ENCODE data around the gene MARCKSL1.
"Not testable (repeated sequence)": the region's sequence is repeated elsewhere in the genome, so short reads cannot be mapped to it uniquely, and the experiment has no call there.

GRCh38 chr1:32355778-32356177 is 19.7 kb upstream of the MARCKSL1 start:
- TF ChIP-seq EP300, POLR2A, CTCF (IDR thresholded peaks at IDR 0.05): not testable (repeated sequence)

Measured in upper lobe of left lung (tissue), 4 donors.